BJ (cell line): Measurements from ENCODE around the gene ARG2. TPM values are rescaled to one million over a fixed set of nuclear protein-coding genes. Genes with fewer than 3 reads are reported as not detected.

Experiments
- polyA plus RNA-seq: library from polyadenylated mRNA; depleted of rRNA; stranded (reverse); fragments of >200 nt; gene quantifications from 2 replicates; pipeline ENCODE4 v1.2.3, GENCODE V29; 2011; rRNA removed
- small RNA-seq: library from RNA; depleted of rRNA; stranded (forward); fragments of <200 nt; gene quantifications from one replicate; pipeline ENCODE3, GENCODE V24; 2012; ENCODE audit warnings: low replicate concordance, low read depth; ENCODE audit not compliant: insufficient read length

Gene ARG2
- polyA plus RNA-seq, 1 experiment: 7.7 TPM

Small RNA genes lying within 50 kb of the gene (small RNA-seq; reads per million reads assigned to genes)
- not detected for gene AL132640.3
- gene RF00019: not detected
- gene RNA5SP386: not detected

Other genes with a start within 250 kb of the ARG2 start
- gene PLEK2, start 207.8 kb upstream of the ARG2 start, polyA plus RNA-seq: 2.2 and 3.1 TPM in 2 replicates
- 0.25 and 0.37 TPM in 2 replicates for gene TMEM229B, start 131.2 kb upstream of the ARG2 start, polyA plus RNA-seq
- 0.16 and 0.53 TPM in 2 replicates for gene PLEKHH1, start 86.6 kb upstream of the ARG2 start, polyA plus RNA-seq
- gene PIGH, start 19.7 kb upstream of the ARG2 start, polyA plus RNA-seq: 18.3 and 19.0 TPM in 2 replicates
- 66.2 and 94.0 TPM in 2 replicates for gene VTI1B, start 54.7 kb downstream of the ARG2 start, polyA plus RNA-seq
- 73.5 and 80.3 TPM in 2 replicates for gene RDH11, start 75.8 kb downstream of the ARG2 start, polyA plus RNA-seq
- not detected in 2 replicates for gene RDH12, start 82.0 kb downstream of the ARG2 start, polyA plus RNA-seq
- gene ZFYVE26, start 196.7 kb downstream of the ARG2 start, polyA plus RNA-seq: 11.7 and 14.2 TPM in 2 replicates
- gene RAD51B, start 199.9 kb downstream of the ARG2 start, polyA plus RNA-seq: 5.6 and 8.1 TPM in 2 replicates